Measurements from ENCODE around the gene TRABD2B. TPM values are rescaled to one million over a fixed set of nuclear protein-coding genes. Genes with fewer than 3 reads are reported as not detected.

Gene TRABD2B
- total and polyA plus RNA-seq, 2 of the 13 experiments (the other 11 are each of a cell fraction or from before 2014, with no cell fraction given), result 0.04 TPM; not detected in 1

DNA sequence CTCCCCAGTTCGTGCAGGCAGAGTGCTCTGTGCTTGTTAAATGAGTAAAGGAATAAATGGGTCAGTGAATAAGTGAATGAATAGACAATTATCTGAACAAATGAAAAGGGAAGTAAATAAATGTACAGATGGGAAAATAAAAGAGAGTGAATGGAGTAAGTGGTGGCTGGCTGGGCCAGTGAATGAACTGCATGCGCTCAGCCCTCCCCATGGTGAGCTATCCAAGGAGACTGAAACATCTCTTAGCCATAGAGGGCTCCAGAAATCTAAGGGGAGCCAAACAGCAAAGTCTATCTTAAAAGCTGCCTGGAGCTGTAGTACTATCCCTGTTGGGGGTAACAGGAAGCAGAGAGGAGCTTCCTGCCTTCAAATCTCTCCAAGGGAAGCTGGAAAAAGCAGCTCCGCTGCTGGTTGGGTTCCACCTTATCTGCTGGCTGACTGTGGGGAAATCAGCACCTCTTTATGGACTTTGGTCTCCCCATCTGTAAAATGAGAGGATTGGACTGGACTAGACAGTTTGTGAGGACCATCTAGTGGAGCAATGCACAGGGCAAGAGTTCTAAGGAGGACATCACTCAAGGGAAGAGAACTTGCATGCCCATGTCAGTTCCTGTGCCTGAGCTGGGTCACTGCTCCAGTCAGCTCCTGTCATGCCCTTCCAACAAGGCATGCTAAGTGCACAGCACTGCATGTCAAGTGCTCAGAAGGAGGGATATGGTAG is 77.9 kb downstream of the TRABD2B start (continued):
- TF ChIP-seq, protein P1, sequence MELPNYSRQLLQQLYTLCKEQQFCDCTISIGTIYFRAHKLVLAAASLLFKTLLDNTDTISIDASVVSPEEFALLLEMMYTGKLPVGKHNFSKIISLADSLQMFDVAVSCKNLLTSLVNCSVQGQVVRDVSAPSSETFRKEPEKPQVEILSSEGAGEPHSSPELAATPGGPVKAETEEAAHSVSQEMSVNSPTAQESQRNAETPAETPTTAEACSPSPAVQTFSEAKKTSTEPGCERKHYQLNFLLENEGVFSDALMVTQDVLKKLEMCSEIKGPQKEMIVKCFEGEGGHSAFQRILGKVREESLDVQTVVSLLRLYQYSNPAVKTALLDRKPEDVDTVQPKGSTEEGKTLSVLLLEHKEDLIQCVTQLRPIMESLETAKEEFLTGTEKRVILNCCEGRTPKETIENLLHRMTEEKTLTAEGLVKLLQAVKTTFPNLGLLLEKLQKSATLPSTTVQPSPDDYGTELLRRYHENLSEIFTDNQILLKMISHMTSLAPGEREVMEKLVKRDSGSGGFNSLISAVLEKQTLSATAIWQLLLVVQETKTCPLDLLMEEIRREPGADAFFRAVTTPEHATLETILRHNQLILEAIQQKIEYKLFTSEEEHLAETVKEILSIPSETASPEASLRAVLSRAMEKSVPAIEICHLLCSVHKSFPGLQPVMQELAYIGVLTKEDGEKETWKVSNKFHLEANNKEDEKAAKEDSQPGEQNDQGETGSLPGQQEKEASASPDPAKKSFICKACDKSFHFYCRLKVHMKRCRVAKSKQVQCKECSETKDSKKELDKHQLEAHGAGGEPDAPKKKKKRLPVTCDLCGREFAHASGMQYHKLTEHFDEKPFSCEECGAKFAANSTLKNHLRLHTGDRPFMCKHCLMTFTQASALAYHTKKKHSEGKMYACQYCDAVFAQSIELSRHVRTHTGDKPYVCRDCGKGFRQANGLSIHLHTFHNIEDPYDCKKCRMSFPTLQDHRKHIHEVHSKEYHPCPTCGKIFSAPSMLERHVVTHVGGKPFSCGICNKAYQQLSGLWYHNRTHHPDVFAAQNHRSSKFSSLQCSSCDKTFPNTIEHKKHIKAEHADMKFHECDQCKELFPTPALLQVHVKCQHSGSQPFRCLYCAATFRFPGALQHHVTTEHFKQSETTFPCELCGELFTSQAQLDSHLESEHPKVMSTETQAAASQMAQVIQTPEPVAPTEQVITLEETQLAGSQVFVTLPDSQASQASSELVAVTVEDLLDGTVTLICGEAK (IDR thresholded peaks at IDR 0.05), result no peak
- TF ChIP-seq, protein P1 (CRISPR knock-in tag; IDR thresholded peaks at IDR 0.05), result no peak
- no peak for TF ChIP-seq ARNTL (CRISPR knock-in tag; IDR thresholded peaks at IDR 0.05)
- TF ChIP-seq, protein P2, sequence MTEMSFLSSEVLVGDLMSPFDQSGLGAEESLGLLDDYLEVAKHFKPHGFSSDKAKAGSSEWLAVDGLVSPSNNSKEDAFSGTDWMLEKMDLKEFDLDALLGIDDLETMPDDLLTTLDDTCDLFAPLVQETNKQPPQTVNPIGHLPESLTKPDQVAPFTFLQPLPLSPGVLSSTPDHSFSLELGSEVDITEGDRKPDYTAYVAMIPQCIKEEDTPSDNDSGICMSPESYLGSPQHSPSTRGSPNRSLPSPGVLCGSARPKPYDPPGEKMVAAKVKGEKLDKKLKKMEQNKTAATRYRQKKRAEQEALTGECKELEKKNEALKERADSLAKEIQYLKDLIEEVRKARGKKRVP (CRISPR knock-in tag; IDR thresholded peaks at IDR 0.05), result no peak
- no peak; the same call in 1 of the 2 replicates for TF ChIP-seq ZFY (CRISPR knock-in tag; IDR thresholded peaks at IDR 0.05)
- TF ChIP-seq ZNF746 (CRISPR knock-in tag; IDR thresholded peaks at IDR 0.05), result 0 out of 2 replicates have a peak, but pooled peaks have one; percentile 39
- TF ChIP-seq, protein P3, sequence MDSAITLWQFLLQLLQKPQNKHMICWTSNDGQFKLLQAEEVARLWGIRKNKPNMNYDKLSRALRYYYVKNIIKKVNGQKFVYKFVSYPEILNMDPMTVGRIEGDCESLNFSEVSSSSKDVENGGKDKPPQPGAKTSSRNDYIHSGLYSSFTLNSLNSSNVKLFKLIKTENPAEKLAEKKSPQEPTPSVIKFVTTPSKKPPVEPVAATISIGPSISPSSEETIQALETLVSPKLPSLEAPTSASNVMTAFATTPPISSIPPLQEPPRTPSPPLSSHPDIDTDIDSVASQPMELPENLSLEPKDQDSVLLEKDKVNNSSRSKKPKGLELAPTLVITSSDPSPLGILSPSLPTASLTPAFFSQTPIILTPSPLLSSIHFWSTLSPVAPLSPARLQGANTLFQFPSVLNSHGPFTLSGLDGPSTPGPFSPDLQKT (CRISPR knock-in tag; IDR thresholded peaks at IDR 0.05; ENCODE audit: borderline replicate concordance), result no peak
- no peak for TF ChIP-seq ZIK1 (CRISPR knock-in tag; IDR thresholded peaks at IDR 0.05; ENCODE audit: borderline replicate concordance, low read depth)
- TF ChIP-seq, protein P4, sequence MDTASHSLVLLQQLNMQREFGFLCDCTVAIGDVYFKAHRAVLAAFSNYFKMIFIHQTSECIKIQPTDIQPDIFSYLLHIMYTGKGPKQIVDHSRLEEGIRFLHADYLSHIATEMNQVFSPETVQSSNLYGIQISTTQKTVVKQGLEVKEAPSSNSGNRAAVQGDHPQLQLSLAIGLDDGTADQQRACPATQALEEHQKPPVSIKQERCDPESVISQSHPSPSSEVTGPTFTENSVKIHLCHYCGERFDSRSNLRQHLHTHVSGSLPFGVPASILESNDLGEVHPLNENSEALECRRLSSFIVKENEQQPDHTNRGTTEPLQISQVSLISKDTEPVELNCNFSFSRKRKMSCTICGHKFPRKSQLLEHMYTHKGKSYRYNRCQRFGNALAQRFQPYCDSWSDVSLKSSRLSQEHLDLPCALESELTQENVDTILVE (CRISPR knock-in tag; IDR thresholded peaks at IDR 0.05), result no peak
- TF ChIP-seq MIXL1 (CRISPR knock-in tag; IDR thresholded peaks at IDR 0.05), result no peak
- TF ChIP-seq, protein P5, sequence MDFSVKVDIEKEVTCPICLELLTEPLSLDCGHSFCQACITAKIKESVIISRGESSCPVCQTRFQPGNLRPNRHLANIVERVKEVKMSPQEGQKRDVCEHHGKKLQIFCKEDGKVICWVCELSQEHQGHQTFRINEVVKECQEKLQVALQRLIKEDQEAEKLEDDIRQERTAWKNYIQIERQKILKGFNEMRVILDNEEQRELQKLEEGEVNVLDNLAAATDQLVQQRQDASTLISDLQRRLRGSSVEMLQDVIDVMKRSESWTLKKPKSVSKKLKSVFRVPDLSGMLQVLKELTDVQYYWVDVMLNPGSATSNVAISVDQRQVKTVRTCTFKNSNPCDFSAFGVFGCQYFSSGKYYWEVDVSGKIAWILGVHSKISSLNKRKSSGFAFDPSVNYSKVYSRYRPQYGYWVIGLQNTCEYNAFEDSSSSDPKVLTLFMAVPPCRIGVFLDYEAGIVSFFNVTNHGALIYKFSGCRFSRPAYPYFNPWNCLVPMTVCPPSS (IDR thresholded peaks at IDR 0.05), result no peak
